HG03439 (cell line): ENCODE data around the gene ITGA2B.
"Not testable (repeated sequence)": the region's sequence is repeated elsewhere in the genome, so short reads cannot be mapped to it uniquely, and the experiment has no call there.

Source experiments
- ATAC-seq: cut with Tn5 transposase; IDR thresholded peaks from one replicate; pipeline ENCODE4 v1.9.1; 2021; ENCODE audit warnings: mild to moderate bottlenecking, moderate library complexity; ENCODE audit not compliant: unreplicated experiment

Gene ITGA2B

GRCh38 chr17:44352828-44353671 is 36.4 kb downstream of the ITGA2B start:
- no peak for ATAC-seq

DNA sequence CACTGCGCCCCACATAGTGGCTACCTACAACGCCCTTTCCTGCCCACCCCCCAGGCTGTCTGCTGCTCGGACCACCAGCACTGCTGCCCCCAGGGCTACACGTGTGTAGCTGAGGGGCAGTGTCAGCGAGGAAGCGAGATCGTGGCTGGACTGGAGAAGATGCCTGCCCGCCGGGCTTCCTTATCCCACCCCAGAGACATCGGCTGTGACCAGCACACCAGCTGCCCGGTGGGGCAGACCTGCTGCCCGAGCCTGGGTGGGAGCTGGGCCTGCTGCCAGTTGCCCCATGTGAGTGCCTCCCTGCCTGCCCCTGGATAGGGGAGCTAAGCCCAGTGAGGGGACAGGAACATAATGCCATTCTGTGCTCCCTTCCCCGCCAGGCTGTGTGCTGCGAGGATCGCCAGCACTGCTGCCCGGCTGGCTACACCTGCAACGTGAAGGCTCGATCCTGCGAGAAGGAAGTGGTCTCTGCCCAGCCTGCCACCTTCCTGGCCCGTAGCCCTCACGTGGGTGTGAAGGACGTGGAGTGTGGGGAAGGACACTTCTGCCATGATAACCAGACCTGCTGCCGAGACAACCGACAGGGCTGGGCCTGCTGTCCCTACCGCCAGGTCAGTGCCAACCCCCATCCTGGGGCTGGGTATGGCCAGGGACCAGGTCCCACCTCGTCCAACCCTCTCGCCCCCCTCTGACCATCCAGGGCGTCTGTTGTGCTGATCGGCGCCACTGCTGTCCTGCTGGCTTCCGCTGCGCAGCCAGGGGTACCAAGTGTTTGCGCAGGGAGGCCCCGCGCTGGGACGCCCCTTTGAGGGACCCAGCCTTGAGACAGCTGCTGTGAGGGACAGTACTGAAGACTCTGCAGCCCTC is 37.3 kb downstream of the ITGA2B start:
- ATAC-seq, result no peak

DNA sequence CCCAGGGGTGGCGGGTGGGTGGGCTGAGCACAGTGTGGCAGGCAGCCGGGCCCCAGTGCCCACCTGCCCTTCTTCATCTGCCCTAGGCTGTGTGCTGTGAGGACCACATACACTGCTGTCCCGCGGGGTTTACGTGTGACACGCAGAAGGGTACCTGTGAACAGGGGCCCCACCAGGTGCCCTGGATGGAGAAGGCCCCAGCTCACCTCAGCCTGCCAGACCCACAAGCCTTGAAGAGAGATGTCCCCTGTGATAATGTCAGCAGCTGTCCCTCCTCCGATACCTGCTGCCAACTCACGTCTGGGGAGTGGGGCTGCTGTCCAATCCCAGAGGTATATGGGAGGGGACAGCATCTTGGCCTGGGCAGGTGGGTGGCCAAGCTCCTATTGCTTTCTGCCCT is 38.0 kb downstream of the ITGA2B start:
- ATAC-seq, result no peak

- ATAC-seq, result no peak
These were observed 38.7 kb downstream of the ITGA2B start for GRCh38 chr17:44350733-44351226.

GRCh38 chr17:44349553-44350070 is 39.8 kb downstream of the ITGA2B start:
- ATAC-seq, result no peak

DNA sequence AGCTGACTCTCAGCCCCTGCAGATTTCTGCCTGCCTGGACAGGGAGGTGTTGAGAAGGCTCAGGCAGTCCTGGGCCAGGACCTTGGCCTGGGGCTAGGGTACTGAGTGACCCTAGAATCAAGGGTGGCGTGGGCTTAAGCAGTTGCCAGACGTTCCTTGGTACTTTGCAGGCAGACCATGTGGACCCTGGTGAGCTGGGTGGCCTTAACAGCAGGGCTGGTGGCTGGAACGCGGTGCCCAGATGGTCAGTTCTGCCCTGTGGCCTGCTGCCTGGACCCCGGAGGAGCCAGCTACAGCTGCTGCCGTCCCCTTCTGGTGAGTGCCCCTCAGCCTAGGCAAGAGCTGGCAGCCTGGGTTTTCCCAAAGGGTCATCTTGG is 40.5 kb downstream of the ITGA2B start:
- ATAC-seq, result no peak

- peak; percentile 38 for ATAC-seq
These were observed 41.0 kb downstream of the ITGA2B start for GRCh38 chr17:44348234-44348987.

DNA sequence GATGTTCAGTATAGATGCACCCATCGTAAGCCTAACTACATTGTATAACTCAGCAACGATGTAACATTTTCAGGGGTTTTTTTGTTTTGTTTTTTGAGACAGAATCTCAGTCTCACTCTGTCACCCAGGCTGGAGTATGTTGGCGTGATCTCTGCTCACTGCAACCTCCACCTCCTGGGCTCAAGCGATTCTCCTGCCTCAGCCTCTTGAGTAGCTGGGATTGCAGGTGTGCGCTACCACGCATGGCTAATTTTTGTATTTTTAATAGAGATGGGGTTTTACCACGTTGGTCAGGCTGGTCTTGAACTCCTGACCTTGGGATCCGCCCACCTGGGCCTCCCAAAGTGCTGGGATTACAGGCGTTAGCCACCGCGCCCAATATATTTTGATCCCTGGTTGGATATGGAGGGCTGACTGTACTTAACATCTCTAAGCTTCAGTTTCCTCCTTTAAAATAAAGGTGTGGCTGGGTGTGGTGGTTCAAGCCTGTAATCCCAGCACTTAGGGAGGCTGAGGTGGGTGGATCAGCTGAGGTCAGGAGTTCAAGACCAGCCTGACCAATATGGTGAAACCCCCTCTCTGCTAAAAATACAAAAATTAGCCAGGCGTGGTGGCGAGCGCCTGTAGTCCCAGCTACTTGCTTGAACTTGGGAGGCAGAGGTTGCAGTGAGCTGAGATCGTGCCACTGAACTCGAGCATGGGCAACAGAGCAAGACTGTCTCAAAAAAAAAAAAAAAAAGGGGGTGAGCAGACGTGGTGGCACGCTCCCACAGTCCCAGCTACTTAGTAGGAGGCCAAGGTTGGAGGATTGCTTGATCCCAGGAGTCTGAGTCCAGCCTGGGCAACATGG is 42.0 kb downstream of the ITGA2B start:
- ATAC-seq, result not testable (repeated sequence)

DNA sequence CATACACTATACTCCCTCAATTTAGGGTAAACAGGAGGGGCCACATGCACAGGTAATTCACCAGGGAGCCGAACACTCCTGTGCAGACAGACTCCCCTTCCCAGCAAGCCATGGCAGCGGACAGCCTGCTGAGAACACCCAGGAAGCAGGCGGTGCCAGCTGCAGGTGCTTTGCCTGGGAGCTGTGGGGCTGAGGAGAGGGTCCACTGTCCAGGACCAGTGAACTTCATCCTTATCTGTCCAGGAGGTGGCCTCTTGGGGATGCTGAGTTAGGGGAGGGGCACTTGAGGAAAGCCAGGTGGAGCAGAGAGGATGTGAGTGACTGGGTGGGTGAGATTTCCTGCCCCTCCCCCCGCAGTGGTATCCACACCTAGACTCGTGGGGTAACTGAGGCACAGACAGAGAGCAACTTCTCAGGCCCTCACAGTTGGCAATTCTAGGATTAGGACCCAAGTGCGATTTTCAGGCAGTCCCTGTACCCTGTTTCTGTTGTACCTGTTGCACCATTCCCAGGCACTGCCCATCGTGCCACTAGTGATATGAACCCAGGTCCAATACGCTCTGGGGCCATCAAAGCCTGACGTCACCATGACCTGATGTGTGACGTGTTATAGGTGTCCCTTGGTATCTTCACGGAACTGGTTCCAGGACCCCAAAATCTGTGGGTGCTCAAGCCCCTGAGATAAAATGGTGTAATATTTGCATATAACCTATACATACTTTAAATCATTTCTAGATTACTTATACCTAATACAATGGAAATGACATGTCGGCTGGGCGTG is 43.2 kb downstream of the ITGA2B start:
- no peak for ATAC-seq

DNA sequence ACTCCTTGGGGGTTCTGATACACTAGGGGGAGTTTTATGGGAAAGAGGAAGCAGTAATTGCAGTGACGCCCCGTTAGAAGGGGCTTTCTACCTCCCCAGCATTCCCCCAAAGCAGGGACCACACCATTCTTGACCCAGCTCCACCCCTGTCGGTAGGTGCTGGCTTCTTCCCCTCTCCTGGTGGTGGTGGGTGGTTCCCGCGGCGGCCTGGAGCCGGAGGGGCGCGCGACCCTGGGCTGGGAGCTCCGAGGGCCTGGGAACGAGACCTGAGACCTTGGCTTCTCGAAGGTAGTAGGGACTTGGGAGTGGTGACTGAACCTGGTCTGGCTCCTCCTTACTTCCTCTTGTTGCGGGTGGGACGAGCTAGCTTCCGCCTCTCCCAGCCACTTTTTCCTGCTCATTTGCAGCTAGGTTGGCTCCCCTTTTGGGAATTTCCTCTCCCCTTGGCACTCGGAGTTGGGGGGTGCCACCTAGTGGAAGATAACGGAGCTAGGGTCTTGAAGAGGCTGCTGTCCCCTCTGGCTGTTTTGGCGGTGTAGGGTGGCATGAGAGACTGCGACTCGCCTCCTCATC is 43.9 kb downstream of the ITGA2B start:
- peak; percentile 4 for ATAC-seq

- ATAC-seq, result peak; percentile 68
These were observed 44.5 kb downstream of the ITGA2B start, which contains the start of gene GRN for GRCh38 chr17:44344939-44345453. Gene GRN, plus strand, starts transcription at chr17:44345302. Its CDS starts 3,863 bp downstream, at chr17:44349165.

DNA sequence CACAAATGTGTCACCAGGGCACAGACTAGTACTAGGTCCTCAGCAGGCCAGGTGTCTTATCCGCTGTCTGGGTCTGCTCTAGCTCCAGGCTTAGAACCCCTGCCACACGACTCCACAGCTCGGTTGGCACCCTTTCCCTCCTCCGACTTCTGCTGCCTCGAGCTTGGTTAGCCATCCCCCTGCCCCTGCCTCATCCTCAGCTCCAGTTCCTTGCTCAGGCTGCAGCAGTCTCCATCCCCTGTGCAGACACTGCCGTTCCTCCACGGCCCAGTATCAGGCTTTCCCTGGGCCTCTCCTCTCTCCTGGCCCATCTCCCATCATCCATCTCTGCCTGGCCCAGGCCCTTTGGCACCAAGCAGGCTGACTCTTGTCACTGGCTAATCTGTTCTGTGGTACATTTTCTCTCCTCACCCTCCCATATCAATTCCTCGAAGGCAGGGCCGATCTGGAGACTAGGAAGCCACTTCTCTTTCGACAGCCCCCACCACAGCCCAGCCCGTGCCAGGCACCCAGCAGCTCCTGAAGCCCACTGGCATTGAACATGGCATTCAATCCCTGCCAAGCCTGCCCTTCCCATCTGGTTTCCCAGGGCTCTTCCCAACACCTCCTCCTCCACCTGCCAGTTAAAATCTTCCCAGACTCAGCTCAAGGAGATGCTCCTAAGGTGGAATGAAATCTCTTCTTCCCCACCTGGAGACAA is 45.8 kb downstream of the ITGA2B start:
- no peak for ATAC-seq

GRCh38 chr17:44340553-44340952 is 48.9 kb downstream of the ITGA2B start:
- ATAC-seq, result not testable (repeated sequence)

GRCh38 chr17:44338702-44339101 is 50.7 kb downstream of the ITGA2B start:
- no peak for ATAC-seq

GRCh38 chr17:44335968-44336367 is 53.5 kb downstream of the ITGA2B start:
- no peak for ATAC-seq

DNA sequence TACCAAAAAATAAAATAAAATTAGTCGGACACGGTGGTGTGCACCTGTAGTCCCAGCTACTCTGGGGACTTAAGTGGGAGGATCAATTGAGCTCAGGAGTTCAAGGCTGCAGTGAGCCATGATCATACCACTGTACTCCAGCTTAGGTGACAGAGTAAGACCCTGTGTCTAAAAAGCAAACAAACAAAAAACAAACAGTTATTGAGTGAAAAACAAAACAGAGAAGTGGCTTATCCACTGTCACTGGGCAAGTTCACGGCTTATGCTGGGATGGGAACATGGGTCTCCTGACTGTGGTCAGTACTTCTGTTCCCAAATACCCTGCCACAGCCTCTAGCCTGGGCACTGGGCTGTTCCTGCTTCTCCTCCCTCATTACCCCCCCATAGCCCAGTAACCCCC is 53.9 kb downstream of the ITGA2B start:
- no peak for ATAC-seq

- no peak for ATAC-seq
These were observed 54.7 kb downstream of the ITGA2B start for GRCh38 chr17:44334727-44335126.

DNA sequence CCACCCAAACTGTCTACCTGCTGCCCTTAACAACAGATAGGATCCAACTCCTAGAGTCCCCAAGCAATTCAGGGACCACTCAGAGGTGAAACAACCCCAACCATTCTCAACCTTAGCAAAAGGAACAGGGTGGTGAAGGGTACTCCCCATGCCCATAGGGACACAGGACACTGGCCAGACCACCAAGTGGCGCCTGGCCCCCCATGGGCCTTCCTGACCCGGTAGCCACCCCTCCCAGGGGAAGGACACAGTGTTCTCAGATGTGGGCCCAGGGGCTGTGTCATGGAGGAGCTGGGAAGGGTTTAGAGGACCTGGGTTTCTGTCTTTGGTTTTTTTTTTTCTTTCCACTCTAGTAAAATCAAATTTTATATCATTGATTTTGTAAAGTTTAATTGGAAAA is 55.1 kb downstream of the ITGA2B start:
- no peak for ATAC-seq
